ENCODE results near the gene PEX14. TPM values are rescaled to one million over a fixed set of nuclear protein-coding genes. Genes with fewer than 3 reads are reported as not detected.

The PEX14 gene
- total and polyA plus RNA-seq, 10 of the 15 experiments (the other 5 are each of a cell fraction or from before 2014, with no cell fraction given) = 1.4 to 23.2 (median 12.0) TPM

DNA sequence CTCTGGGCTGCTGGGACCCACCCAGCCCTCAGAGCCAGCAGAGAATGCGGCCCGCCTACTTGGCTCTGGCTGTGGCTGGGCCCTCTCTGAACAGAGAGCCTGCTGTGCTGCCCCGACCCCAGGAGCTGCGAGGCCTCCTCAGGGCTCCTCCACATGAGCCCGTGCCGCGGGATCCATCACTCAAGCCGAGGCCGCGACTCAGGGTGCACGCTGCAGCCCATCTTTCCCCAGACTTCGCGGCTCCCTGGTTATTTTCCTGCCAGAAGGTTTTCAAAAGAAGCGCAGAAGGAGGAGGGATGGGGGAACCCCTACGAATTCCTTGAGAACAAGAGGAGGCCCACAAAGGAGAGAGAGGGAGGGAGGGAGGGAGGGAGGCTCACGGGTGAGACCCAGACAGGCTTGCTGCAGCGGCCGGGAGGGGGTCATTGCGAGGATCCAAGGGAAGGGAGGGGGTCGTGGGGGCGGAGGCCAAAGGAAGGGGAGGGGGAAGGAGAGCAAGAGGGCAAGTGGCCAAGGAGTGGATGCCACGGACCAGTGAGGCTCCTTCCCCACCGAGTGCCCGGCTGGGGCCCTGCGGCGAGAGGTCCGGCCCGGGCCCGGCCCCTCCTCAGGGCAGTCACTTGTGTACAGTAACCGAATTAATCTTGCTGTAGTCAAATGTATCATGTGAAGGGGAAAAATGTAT, 174.9 kb downstream of the PEX14 start:
- DNase-seq (ENCODE audit: low read depth, low spot score) = no peak
- no peak overlapping the region for H3K4me2 ChIP-seq (ENCODE audit: control insufficient read depth, insufficient read depth)
- POLR2A ChIA-PET = no interaction called here
- BruUV-seq (replicated peaks) = no TSS peak
- no peaks in the 10 kb centered on the region for H3K9me3 ChIP-seq (replicated peaks; ENCODE audit: control insufficient read depth, insufficient read depth, low read length)
- WGBS (ENCODE audit: insufficient coverage, insufficient replicate concordance, low lambda C conversion rate, missing lambda C conversion rate) = 92% methylated on average over 21 of the region's 30 CpGs
- H3K4me3 ChIP-seq = no peak overlapping the region
- CTCF ChIA-PET = no interaction called here
- FAIRE-seq = no peak
- in situ Hi-C loops (cut with MboI) = no loop called here
- ATAC-seq = no peak
- TF ChIP-seq STAT1 (conservative IDR thresholded peaks at IDR 0.05) = no peak
- no peak for TF ChIP-seq MTA3 (IDR thresholded peaks at IDR 0.05; ENCODE audit: borderline replicate concordance, low read length)
- TF ChIP-seq, protein P1, sequence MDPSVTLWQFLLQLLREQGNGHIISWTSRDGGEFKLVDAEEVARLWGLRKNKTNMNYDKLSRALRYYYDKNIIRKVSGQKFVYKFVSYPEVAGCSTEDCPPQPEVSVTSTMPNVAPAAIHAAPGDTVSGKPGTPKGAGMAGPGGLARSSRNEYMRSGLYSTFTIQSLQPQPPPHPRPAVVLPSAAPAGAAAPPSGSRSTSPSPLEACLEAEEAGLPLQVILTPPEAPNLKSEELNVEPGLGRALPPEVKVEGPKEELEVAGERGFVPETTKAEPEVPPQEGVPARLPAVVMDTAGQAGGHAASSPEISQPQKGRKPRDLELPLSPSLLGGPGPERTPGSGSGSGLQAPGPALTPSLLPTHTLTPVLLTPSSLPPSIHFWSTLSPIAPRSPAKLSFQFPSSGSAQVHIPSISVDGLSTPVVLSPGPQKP (IDR thresholded peaks at IDR 0.05; ENCODE audit: low read depth, low read length) = no peak
- no peak for TF ChIP-seq KLF5 (IDR thresholded peaks at IDR 0.05; ENCODE audit: partially characterized antibody)
- TF ChIP-seq, protein P2, sequence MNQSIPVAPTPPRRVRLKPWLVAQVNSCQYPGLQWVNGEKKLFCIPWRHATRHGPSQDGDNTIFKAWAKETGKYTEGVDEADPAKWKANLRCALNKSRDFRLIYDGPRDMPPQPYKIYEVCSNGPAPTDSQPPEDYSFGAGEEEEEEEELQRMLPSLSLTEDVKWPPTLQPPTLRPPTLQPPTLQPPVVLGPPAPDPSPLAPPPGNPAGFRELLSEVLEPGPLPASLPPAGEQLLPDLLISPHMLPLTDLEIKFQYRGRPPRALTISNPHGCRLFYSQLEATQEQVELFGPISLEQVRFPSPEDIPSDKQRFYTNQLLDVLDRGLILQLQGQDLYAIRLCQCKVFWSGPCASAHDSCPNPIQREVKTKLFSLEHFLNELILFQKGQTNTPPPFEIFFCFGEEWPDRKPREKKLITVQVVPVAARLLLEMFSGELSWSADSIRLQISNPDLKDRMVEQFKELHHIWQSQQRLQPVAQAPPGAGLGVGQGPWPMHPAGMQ (IDR thresholded peaks at IDR 0.05; ENCODE audit: borderline replicate concordance) = no peak
- TF ChIP-seq NR2F1 (conservative IDR thresholded peaks at IDR 0.05) = no peak
- no peak for TF ChIP-seq SIN3A (IDR thresholded peaks at IDR 0.05; ENCODE audit: low read depth, low read length)
- TF ChIP-seq, protein P3, sequence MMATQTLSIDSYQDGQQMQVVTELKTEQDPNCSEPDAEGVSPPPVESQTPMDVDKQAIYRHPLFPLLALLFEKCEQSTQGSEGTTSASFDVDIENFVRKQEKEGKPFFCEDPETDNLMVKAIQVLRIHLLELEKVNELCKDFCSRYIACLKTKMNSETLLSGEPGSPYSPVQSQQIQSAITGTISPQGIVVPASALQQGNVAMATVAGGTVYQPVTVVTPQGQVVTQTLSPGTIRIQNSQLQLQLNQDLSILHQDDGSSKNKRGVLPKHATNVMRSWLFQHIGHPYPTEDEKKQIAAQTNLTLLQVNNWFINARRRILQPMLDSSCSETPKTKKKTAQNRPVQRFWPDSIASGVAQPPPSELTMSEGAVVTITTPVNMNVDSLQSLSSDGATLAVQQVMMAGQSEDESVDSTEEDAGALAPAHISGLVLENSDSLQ (IDR thresholded peaks at IDR 0.05) = no peak
- no peak for TF ChIP-seq NRF1 (conservative IDR thresholded peaks at IDR 0.05; ENCODE audit: low read depth, low read length)
- no peak for TF ChIP-seq PAX8 (IDR thresholded peaks at IDR 0.05)
- no peak for TF ChIP-seq POU2F2 (IDR thresholded peaks at IDR 0.05; ENCODE audit: borderline replicate concordance, low read depth, low read length)
- TF ChIP-seq TCF7 (IDR thresholded peaks at IDR 0.05; ENCODE audit: borderline replicate concordance) = no peak
- no peak for TF ChIP-seq STAT3 (IDR thresholded peaks at IDR 0.05; ENCODE audit: low read depth, low read length)
- TF ChIP-seq POLR2AphosphoS2 (IDR thresholded peaks at IDR 0.05; ENCODE audit: low read depth, low read length) = no peak
- no peak for TF ChIP-seq HDAC6 (IDR thresholded peaks at IDR 0.05; ENCODE audit: unreplicated experiment)
- TF ChIP-seq TARDBP (IDR thresholded peaks at IDR 0.05; ENCODE audit: borderline replicate concordance) = no peak
- SMC1A ChIA-PET (ENCODE audit: uncharacterized antibody, unreplicated experiment) = no interaction called here
- no peaks in the 10 kb centered on the region for H3K27me3 ChIP-seq (replicated peaks in 1 of 2; ENCODE audit: control insufficient read depth in 2 of 2, insufficient read depth in 2 of 2, low read length in 1 of 2)
- H3K27ac ChIP-seq (ENCODE audit: control insufficient read depth, insufficient read depth) = no peak overlapping the region
- H2AFZ ChIP-seq (ENCODE audit: control insufficient read depth, low read depth, low read length) = no peak overlapping the region
- H3K9ac ChIP-seq (ENCODE audit: control insufficient read depth, insufficient read depth, low read length) = no peak overlapping the region
- H4K20me1 ChIP-seq (ENCODE audit: control insufficient read depth, insufficient read depth) = no peaks in the 10 kb centered on the region
- RAD21 ChIA-PET (ENCODE audit: unreplicated experiment) = no interaction called here
- intact Hi-C loops (cut with micrococcal nuclease; ENCODE audit: unreplicated experiment) = no loop called here
- H3K79me2 ChIP-seq (ENCODE audit: control insufficient read depth, insufficient read depth, low read length) = no peaks in the 10 kb centered on the region
- no peaks in the 10 kb centered on the region for H3K4me1 ChIP-seq (ENCODE audit: control insufficient read depth, insufficient read depth, low read length)
- H3K36me3 ChIP-seq (ENCODE audit: control insufficient read depth in 2 of 2, insufficient read depth in 2 of 2, low read length in 1 of 2) = no peaks in the 10 kb centered on the region
